H1 (cell line): Measurements from ENCODE around the gene PLXNA4. TPM values are rescaled to one million over a fixed set of nuclear protein-coding genes. Genes with fewer than 3 reads are reported as not detected.

ENCODE experiments used
- CTCF ChIA-PET: fragments of 300-600 bp; sonication (Branson Sonifier 250); formaldehyde crosslinking; loops from one replicate; lab custom pipeline; 2021; ENCODE audit not compliant: partially characterized antibody; lab: Charles Lee
- POLR2A ChIA-PET: fragments of 300-600 bp; sonication (Branson Sonifier 250); formaldehyde crosslinking; loops from one replicate; lab custom pipeline; 2021; ENCODE audit warnings: inconsistent platforms; ENCODE audit not compliant: partially characterized antibody; lab: Charles Lee
- DNase-seq, 2 experiments: peaks; one replicate each; pipeline versions ENCODE4 v3.0.0 to v3.0.0-alpha.2; 2010 to 2022; ENCODE audit warnings: low spot score in 2 of 2, low read depth in 1 of 2, mixed read lengths in 1 of 2
- FAIRE-seq: peaks from 2 replicates; lab custom pipeline; 2011; peaks lifted over from hg19 to GRCh38; lab: Jason Lieb, UNC
- H2AFZ ChIP-seq: 2 replicates; pipeline ENCODE4 v1.8.1; 2012; ENCODE audit warnings: low read length, inconsistent platforms
- H2AK5ac ChIP-seq: 2 replicates; pipeline ENCODE4 v1.6.1; 2013; ENCODE audit warnings: low read depth, low read length
- H2BK120ac ChIP-seq: replicated peaks from 2 replicates; pipeline ENCODE3; 2013; ENCODE audit warnings: low read depth, low read length, inconsistent platforms
- H2BK12ac ChIP-seq: 2 replicates; pipeline ENCODE4 v1.6.1; 2013; ENCODE audit warnings: low read depth, low read length
- H2BK15ac ChIP-seq: 2 replicates; pipeline ENCODE4 v1.6.1; 2013; ENCODE audit warnings: low read length
- H2BK20ac ChIP-seq: 2 replicates; pipeline ENCODE4 v1.6.1; 2013; ENCODE audit warnings: low read length
- H2BK5ac ChIP-seq: 2 replicates; pipeline ENCODE4 v1.6.1; 2013; ENCODE audit warnings: low read depth, low read length
- H3K14ac ChIP-seq: 2 replicates; pipeline ENCODE4 v1.6.1; 2013; ENCODE audit warnings: inconsistent platforms; ENCODE audit not compliant: insufficient read length
- H3K18ac ChIP-seq: 2 replicates; pipeline ENCODE4 v1.6.1; 2013; ENCODE audit warnings: low read length; ENCODE audit errors: extremely low read depth
- H3K23ac ChIP-seq: 2 replicates; pipeline ENCODE4 v1.6.1; 2013; ENCODE audit warnings: inconsistent platforms; ENCODE audit not compliant: insufficient read length
- H3K23me2 ChIP-seq: 2 replicates; pipeline ENCODE4 v1.6.1; 2013; ENCODE audit warnings: low read depth, low read length
- H3K27ac ChIP-seq: 2 replicates; pipeline ENCODE4 v1.6.1; 2011; ENCODE audit warnings: low read depth, low read length, inconsistent platforms
- H3K27me3 ChIP-seq, 4 experiments: replicated peaks in 1 of 4; 1 replicate in 1 of 4; 2 replicates in 3 of 4; pipeline versions ENCODE4 v1.6.1 to v1.8.1; 2011 to 2013; ENCODE audit warnings: low read length in 3 of 4, mild to moderate bottlenecking in 3 of 4, inconsistent platforms in 2 of 4, mixed read lengths in 2 of 4, moderate library complexity in 1 of 4; ENCODE audit not compliant: control insufficient read depth in 3 of 4, insufficient read depth in 3 of 4; ENCODE audit errors: extremely low read depth in 1 of 4
- H3K36me3 ChIP-seq, 4 experiments: 2 replicates each; pipeline versions ENCODE4 v1.6.1 to v1.8.1; 2011 to 2013; ENCODE audit warnings: mild to moderate bottlenecking in 4 of 4, low read length in 3 of 4, moderate library complexity in 2 of 4, control low read depth in 1 of 4, inconsistent platforms in 1 of 4; ENCODE audit not compliant: insufficient read depth in 4 of 4, control insufficient read depth in 2 of 4
- H3K4ac ChIP-seq: replicated peaks from 2 replicates; pipeline ENCODE3; 2013; ENCODE audit warnings: low read length, low read depth, mixed read lengths, inconsistent platforms; ENCODE audit not compliant: insufficient read length
- H3K4me1 ChIP-seq, 4 experiments: replicated peaks in 1 of 4; 1 replicate in 1 of 4; 2 replicates in 3 of 4; pipeline versions ENCODE4 v1.6.1 to v1.8.1; 2011 to 2013; ENCODE audit warnings: low read length in 3 of 4, inconsistent platforms in 2 of 4, mixed read lengths in 1 of 4; ENCODE audit not compliant: insufficient read depth in 4 of 4, control insufficient read depth in 3 of 4
- H3K4me2 ChIP-seq, 2 experiments: 2 replicates each; pipeline versions ENCODE4 v1.6.1 to v1.8.1; 2011 to 2013; ENCODE audit warnings: low read depth in 2 of 2, low read length in 2 of 2, control low read depth in 1 of 2, inconsistent platforms in 1 of 2, mild to moderate bottlenecking in 1 of 2; ENCODE audit not compliant: insufficient read depth in 1 of 2
- H3K4me3 ChIP-seq, 4 experiments: fragments of 200-600, 300-600 bp in 1 of 4; sonication (generic), shearing (Covaris generic), sonication (Bioruptor Twin) in 1 of 4; 2 replicates each; pipeline versions ENCODE4 v1.5.1 to v1.8.1; 2011 to 2016; ENCODE audit warnings: low read length in 4 of 4, low read depth in 3 of 4, control low read depth in 2 of 4, inconsistent platforms in 2 of 4, mild to moderate bottlenecking in 2 of 4, mixed read lengths in 1 of 4, moderate library complexity in 1 of 4; ENCODE audit not compliant: insufficient read depth in 2 of 4; ENCODE audit errors: extremely low read depth in 1 of 4
- H3K56ac ChIP-seq: replicated peaks from 2 replicates; pipeline ENCODE3; 2013; ENCODE audit warnings: low read depth, mild to moderate bottlenecking, mixed read lengths, low read length, inconsistent platforms; ENCODE audit not compliant: insufficient read length
- H3K79me1 ChIP-seq: 2 replicates; pipeline ENCODE4 v1.6.1; 2013; ENCODE audit warnings: low read depth, low read length, control low read depth
- H3K79me2 ChIP-seq, 2 experiments: 2 replicates each; pipeline versions ENCODE4 v1.6.1 to v1.8.1; 2012 to 2013; ENCODE audit warnings: low read length in 2 of 2, mild to moderate bottlenecking in 2 of 2, inconsistent platforms in 1 of 2; ENCODE audit not compliant: insufficient read depth in 2 of 2, control insufficient read depth in 1 of 2
- H3K9ac ChIP-seq, 4 experiments: replicated peaks in 1 of 4; 1 replicate in 1 of 4; 2 replicates in 3 of 4; pipeline versions ENCODE4 v1.6.1 to v1.8.1; 2011 to 2013; ENCODE audit warnings: low read depth in 3 of 4, low read length in 3 of 4, control low read depth in 2 of 4, mild to moderate bottlenecking in 2 of 4, moderate library complexity in 2 of 4, inconsistent platforms in 1 of 4; ENCODE audit errors: extremely low read depth in 1 of 4
- H3K9me3 ChIP-seq, 2 experiments: 2 replicates each; pipeline versions ENCODE4 v1.6.1 to v1.8.1; 2012 to 2013; ENCODE audit warnings: mild to moderate bottlenecking in 2 of 2, moderate library complexity in 2 of 2, control low read depth in 1 of 2, inconsistent platforms in 1 of 2, low read depth in 1 of 2, low read length in 1 of 2, mixed read lengths in 1 of 2; ENCODE audit not compliant: insufficient read depth in 2 of 2
- H4K20me1 ChIP-seq, 2 experiments: replicated peaks in 1 of 2; 2 replicates each; pipeline versions ENCODE3 to v1.8.1; 2011 to 2013; ENCODE audit warnings: inconsistent platforms in 2 of 2, low read length in 2 of 2, mild to moderate bottlenecking in 1 of 2; ENCODE audit not compliant: insufficient read depth in 2 of 2, control insufficient read depth in 1 of 2
- H4K5ac ChIP-seq: 2 replicates; pipeline ENCODE4 v1.6.1; 2013; ENCODE audit warnings: low read length, low read depth, mixed read lengths, inconsistent platforms; ENCODE audit not compliant: insufficient read length
- H4K8ac ChIP-seq: 2 replicates; pipeline ENCODE4 v1.8.0; 2013; ENCODE audit warnings: mild to moderate bottlenecking, moderate library complexity, low read length, inconsistent platforms; ENCODE audit not compliant: insufficient read depth; ENCODE audit errors: extremely low read depth
- H4K91ac ChIP-seq: replicated peaks from 2 replicates; pipeline ENCODE3; 2013; ENCODE audit warnings: low read length, mixed read lengths, inconsistent platforms; ENCODE audit not compliant: insufficient read length
- ATF2 ChIP-seq: IDR thresholded peaks from 2 replicates; pipeline ENCODE4 v1.6.1; 2012; ENCODE audit warnings: low read length, inconsistent platforms
- BACH1 ChIP-seq: IDR thresholded peaks from 2 replicates; pipeline ENCODE4 v1.6.1; 2012; ENCODE audit warnings: low read length, improper control_type of control experiment
- BCL11A ChIP-seq, 2 experiments: IDR thresholded peaks; one replicate each; pipeline ENCODE4 v1.6.1; 2011; ENCODE audit warnings: low read depth in 2 of 2, low read length in 2 of 2, mild to moderate bottlenecking in 2 of 2
- CEBPB ChIP-seq: IDR thresholded peaks from 2 replicates; pipeline ENCODE4 v1.6.1; 2012; ENCODE audit warnings: low read depth, low read length
- EGR1 ChIP-seq: IDR thresholded peaks from 2 replicates; pipeline ENCODE4 v1.6.1; 2011; ENCODE audit warnings: low read depth, low read length, borderline replicate concordance
- EP300 ChIP-seq, 2 experiments: IDR thresholded peaks; 1 replicate in 1 of 2; 2 replicates in 1 of 2; pipeline ENCODE4 v1.6.1; 2011 to 2012; ENCODE audit warnings: low read depth in 2 of 2, low read length in 2 of 2, mild to moderate bottlenecking in 2 of 2, borderline replicate concordance in 1 of 2, inconsistent platforms in 1 of 2, moderate library complexity in 1 of 2
- EZH2 ChIP-seq: fragments of 200-600 bp; sonication (generic); IDR thresholded peaks from 2 replicates; pipeline ENCODE4 v1.7.1; 2012; ENCODE audit warnings: low read depth, mild to moderate bottlenecking, moderate library complexity, low read length, inconsistent platforms; ENCODE audit not compliant: severe bottlenecking
- MAFK ChIP-seq: IDR thresholded peaks from 2 replicates; pipeline ENCODE4 v1.6.1; 2012; ENCODE audit warnings: low read depth, mild to moderate bottlenecking, improper control_type of control experiment, low read length
- SP1 ChIP-seq: IDR thresholded peaks from 2 replicates; pipeline ENCODE4 v1.6.1; 2011; ENCODE audit warnings: low read depth, low read length
- TBP ChIP-seq: IDR thresholded peaks from 2 replicates; pipeline ENCODE4 v1.6.1; 2011; ENCODE audit warnings: low read depth, low read length, improper control_type of control experiment
- WGBS, 2 experiments: shearing (Covaris generic) in 1 of 2; methylation state at CpG; one replicate each; pipeline versions ENCODE4 v1.1.6 to v1.1.7; 2013 to 2015; ENCODE audit warnings: low lambda C conversion rate in 2 of 2, mixed read lengths in 2 of 2, inconsistent platforms in 1 of 2, low coverage in 1 of 2, missing lambda C conversion rate in 1 of 2; ENCODE audit not compliant: insufficient replicate concordance in 2 of 2, insufficient coverage in 1 of 2, insufficient read length in 1 of 2; ENCODE audit errors: extremely low coverage in 1 of 2, missing lambda C conversion rate in 1 of 2; 5-methylcytosine and 5-hydroxymethylcytosine counted together
- polyA plus RNA-seq, 7 experiments: library from polyadenylated mRNA; depleted of rRNA in 3 of 7; stranded (reverse) in 5 of 7; unstranded in 2 of 7; fragments of >200 nt in 5 of 7; fragments of 200-250 nt in 2 of 7; gene quantifications; 1 replicate in 5 of 7; 2 replicates in 1 of 7; 4 replicates in 1 of 7; pipeline versions ENCODE4 v1.2.1 to v1.2.3, GENCODE V29; 2011 to 2013; ENCODE audit warnings: missing spikeins in 2 of 7, mixed read lengths in 2 of 7
- total RNA-seq: library from RNA; stranded (reverse); fragmentation: NEBNext Ultra II Directional; extraction: Animal tissue kit (Norgen Biotek cat#: 25700); gene quantifications from 2 replicates; pipeline ENCODE4 v1.2.1, GENCODE V29; 2021

The PLXNA4 gene
- total and polyA plus RNA-seq, 2 of the 8 experiments (the other 6 are each of a cell fraction or from before 2014, with no cell fraction given) = 0.76 to 0.79 TPM

- no peak overlapping the region for H2BK12ac ChIP-seq
- H2BK15ac ChIP-seq = no peak overlapping the region
- no peak overlapping the region for H3K14ac ChIP-seq
- no peaks in the 10 kb centered on the region for H3K9me3 ChIP-seq
- no peaks in the 10 kb centered on the region for H4K20me1 ChIP-seq
- no peaks in the 10 kb centered on the region for H3K36me3 ChIP-seq
- ChIA-PET POLR2A (no interaction called here), CTCF (interaction anchor here (1.2 to 1.6 kb wide), 2 partner anchors 39 to 43 kb away, joined by 5 to 6 read pairs; no protein-coding TSS in a partner anchor)
- H3K79me2 ChIP-seq = no peaks in the 10 kb centered on the region
- no peak overlapping the region for H4K8ac ChIP-seq
- H3K56ac ChIP-seq = no peak overlapping the region
- H2BK20ac ChIP-seq = no peak overlapping the region
- H2BK120ac ChIP-seq = no peak overlapping the region
- peaks cover 0 to 8% (median under 1%) of the 10 kb centered on the region in 4 experiments; a peak in 2 of 7 replicates for H3K4me1 ChIP-seq
- no peak overlapping the region for H2AFZ ChIP-seq
- peaks cover 6% of the 10 kb centered on the region for H3K23me2 ChIP-seq
- peak in 1 of 2 experiments; percentile 20 for DNase-seq
- no peak overlapping the region for H3K4ac ChIP-seq
- no peak overlapping the region for H4K5ac ChIP-seq
- no peak overlapping the region for H3K4me2 ChIP-seq
- H3K23ac ChIP-seq = no peak overlapping the region
- H3K9ac ChIP-seq = no peak overlapping the region
- no peak overlapping the region for H3K18ac ChIP-seq
- no peaks in the 10 kb centered on the region for H3K79me1 ChIP-seq
- H3K4me3 ChIP-seq = no peak overlapping the region
- FAIRE-seq = no peak
- H3K27ac ChIP-seq = no peak overlapping the region
- H2BK5ac ChIP-seq = no peak overlapping the region
- H3K27me3 ChIP-seq = peaks cover 0 to 11% (median 4%) of the 10 kb centered on the region in 4 experiments; a peak in 3 of 7 replicates
- WGBS, 2 experiments = 98% methylated on average over 3 of the region's 6 CpGs; no CpG with 5 or more reads in 1 of the 2 experiments
- no peak overlapping the region for H4K91ac ChIP-seq
- no peak overlapping the region for H2AK5ac ChIP-seq
- no peak for TF ChIP-seq SP1
- TF ChIP-seq TBP = no peak
- TF ChIP-seq BCL11A (IDR thresholded peaks at IDR 0.05; ENCODE audit: low read depth in 2 of 2, low read length in 2 of 2) = no peak
- no peak for TF ChIP-seq CEBPB
- no peak for TF ChIP-seq ATF2
- TF ChIP-seq MAFK = no peak
- TF ChIP-seq EGR1 = no peak
- no peak for TF ChIP-seq EZH2
- no peak for TF ChIP-seq BACH1
- TF ChIP-seq EP300 (IDR thresholded peaks at IDR 0.05; ENCODE audit: borderline replicate concordance in 1 of 2, low read depth in 2 of 2, low read length in 2 of 2) = no peak
Measured at GRCh38 chr7:132619967-132620366, 43.7 kb upstream of the PLXNA4 start.
